HG03565 (cell line): ENCODE data around the gene RNF169.

Source experiments
- ATAC-seq: cut with Tn5 transposase; IDR thresholded peaks from one replicate; pipeline ENCODE4 v1.9.1; 2021; ENCODE audit warnings: mild to moderate bottlenecking, moderate library complexity; ENCODE audit not compliant: unreplicated experiment

RNF169 gene, protein sequence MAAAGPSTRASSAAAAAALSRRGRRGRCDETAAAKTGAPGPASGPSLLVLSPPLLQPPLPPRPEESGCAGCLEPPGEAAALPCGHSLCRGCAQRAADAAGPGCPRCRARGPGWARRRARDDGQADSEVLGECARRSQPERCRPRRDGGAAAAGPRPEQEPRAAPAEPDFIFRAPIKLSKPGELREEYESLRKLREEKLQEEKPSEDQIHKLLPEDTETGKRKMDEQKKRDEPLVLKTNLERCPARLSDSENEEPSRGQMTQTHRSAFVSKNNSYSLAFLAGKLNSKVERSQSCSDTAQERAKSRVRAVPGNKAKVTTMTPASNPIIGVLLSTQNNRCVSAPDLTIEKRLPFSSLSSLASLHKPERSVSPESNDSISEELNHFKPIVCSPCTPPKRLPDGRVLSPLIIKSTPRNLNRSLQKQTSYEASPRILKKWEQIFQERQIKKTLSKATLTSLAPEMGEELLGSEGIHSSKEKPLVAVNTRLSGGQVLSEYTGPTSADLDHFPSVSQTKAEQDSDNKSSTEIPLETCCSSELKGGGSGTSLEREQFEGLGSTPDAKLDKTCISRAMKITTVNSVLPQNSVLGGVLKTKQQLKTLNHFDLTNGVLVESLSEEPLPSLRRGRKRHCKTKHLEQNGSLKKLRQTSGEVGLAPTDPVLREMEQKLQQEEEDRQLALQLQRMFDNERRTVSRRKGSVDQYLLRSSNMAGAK

DNA sequence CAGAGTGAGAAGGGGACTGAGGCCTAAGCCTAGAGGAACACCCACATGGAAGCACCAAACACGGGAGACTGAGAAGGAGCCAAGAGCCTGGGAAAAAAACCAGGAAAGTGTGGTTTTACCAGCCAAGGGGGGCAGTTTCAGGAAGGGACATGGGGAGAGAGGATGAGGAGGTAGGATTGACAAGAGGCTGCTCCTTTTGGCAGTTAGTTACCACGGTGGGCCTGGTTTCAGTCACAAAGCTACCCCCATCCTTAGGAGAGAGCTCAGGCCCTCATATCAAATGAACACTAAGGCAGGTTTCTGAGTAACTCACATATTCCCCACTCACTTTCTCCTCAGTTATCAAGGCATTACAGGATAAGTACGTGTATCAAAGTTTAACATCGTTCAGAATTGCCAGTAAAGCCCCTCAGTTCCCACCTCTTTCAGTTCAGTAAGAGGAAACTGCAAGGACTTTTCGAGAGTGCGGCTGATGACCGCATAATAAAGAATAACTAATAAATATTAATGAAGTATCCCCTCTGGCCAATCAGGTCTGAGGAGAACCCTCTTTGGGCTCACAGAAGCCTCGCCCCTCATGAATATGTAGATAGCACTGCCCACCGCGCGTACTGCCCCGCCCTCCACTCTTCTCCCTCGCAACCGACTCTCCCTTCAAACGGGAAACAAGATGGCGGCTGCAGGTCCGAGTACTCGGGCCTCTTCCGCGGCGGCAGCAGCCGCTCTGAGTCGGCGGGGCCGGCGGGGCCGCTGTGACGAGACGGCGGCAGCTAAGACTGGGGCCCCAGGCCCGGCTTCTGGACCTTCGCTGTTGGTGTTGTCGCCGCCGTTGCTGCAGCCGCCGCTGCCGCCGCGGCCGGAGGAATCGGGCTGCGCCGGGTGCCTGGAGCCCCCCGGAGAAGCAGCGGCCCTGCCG is at the start of gene RNF169:
Gene RNF169, plus strand, starts transcription at position 639 of the 916 bp plus-strand sequence. Its CDS starts 32 bp downstream, at position 671.
- peak; percentile 88 for ATAC-seq

DNA sequence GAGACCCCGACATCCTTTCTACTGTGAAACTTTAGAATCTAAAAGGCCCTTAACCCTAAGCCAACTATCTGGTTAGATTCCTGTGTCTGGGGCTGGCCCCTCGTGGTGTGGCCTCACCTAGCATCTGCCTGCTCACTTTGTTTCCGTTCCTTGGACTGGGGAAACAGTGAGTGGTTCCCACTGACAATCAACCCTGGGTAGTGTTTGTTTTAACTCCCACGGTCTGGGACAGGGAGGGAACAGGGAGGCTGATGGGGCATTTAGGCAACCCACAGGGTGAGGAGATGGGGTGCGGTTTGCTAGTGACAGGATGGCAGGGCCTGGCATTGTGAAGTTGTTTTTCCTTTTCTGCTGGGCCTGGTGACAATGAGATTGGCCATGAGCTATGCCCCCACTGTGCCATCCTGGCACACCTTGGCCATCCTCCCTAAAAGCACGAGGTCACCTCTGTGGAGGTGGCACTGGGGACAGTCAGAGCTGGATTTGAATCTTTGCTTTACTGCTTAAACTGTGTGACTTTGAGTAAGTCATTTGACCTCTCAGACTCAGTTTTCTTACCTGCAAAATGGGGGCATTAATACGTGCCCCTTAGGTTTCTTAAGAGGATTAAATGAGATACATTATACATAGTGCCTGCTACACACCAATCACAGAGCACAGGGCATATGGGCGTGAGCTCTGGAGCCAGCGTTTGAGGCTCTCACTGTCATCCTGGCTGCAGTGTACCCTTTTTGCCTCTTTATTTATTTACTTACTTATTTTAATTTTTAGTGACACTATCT is 48.8 kb upstream of the RNF169 start:
- ATAC-seq: no peak

DNA sequence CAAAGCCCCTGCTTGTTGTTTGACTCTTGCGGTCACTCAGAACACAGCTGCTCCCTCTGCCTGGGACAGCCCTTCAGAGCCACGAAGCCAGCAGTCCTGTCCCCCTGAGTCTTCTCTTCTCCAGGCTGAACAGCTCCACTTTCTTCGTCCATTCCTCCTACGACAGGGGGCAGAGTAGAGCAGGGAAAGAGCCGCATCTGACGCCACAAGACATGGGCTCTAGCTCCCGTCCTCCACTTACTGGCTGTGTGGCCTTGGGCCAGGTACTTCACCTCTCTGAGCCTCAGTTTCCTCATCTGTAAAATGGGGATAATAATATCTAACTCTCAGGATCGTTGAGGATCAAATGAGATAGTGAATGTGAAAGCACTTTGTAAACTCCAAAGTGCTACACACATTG is 47.3 kb upstream of the RNF169 start:
- ATAC-seq: no peak

DNA sequence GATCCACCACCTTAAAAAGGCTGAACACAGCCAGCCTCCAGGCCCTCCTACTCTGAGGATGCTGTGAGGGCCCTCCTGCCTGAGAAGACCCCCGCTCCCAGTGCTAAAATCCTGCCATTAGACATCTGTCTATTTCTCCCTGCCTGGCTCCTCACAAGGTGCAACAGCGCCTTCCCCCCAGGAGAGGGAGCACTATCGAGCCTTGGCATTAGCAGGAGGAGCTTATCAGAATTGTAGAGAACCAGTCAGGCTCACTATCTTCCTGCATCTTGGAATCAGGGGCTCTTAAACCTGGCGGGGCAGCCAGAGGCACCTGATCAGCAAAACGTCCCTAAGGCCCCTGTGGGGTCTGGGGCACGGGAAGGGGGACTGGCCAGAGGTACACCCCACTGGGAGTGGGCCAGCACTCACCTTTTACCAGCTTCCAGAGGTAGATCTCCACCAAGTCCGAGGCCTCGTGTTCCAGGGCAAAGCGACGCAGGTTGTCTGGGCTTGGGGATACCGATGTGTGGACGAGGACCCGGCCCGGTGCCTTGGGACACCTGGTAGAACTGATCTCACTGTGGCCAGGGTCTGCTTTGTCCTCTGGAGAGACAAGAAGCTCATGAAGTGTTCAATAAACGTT is 46.2 kb upstream of the RNF169 start:
- ATAC-seq: no peak

DNA sequence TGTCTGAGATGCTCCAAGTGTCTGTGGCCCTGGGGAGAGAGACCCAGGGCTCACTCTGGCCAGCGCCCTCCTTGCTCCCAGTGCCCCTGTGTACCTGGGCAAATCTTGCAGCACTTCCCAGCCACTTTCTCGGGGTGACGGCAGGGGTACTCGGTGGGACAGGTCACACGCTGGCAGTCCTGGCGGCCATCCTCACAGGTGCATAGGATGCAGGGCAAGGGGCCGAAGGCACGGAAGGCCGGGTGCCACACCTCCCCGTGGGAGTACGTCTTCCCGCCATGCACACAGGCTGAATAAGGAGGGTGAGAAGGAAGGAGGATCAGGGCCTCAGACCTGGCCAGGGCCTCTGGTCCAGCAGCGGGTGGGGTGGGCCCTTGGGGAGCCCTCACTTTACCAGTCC is 45.4 kb upstream of the RNF169 start:
- ATAC-seq: no peak

DNA sequence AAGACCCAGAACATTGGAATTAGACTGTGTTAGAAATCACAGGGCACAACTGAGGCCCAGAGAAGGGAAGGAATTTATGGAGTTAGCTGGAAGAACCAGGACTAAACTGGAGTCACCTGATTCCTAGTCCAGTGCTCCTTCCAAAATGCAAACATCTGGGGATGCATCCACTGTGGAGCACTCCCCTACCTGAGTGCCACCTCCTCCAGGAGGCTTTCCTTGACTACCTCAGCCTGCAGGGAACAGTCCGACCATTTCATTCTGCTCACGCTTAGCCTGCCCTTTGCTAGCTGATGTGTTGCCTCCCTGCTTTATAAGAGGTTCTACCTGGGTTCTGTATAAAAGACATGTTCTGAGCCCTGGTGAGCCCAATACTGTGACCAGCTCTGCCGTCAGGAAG is 41.5 kb upstream of the RNF169 start:
- no peak for ATAC-seq

DNA sequence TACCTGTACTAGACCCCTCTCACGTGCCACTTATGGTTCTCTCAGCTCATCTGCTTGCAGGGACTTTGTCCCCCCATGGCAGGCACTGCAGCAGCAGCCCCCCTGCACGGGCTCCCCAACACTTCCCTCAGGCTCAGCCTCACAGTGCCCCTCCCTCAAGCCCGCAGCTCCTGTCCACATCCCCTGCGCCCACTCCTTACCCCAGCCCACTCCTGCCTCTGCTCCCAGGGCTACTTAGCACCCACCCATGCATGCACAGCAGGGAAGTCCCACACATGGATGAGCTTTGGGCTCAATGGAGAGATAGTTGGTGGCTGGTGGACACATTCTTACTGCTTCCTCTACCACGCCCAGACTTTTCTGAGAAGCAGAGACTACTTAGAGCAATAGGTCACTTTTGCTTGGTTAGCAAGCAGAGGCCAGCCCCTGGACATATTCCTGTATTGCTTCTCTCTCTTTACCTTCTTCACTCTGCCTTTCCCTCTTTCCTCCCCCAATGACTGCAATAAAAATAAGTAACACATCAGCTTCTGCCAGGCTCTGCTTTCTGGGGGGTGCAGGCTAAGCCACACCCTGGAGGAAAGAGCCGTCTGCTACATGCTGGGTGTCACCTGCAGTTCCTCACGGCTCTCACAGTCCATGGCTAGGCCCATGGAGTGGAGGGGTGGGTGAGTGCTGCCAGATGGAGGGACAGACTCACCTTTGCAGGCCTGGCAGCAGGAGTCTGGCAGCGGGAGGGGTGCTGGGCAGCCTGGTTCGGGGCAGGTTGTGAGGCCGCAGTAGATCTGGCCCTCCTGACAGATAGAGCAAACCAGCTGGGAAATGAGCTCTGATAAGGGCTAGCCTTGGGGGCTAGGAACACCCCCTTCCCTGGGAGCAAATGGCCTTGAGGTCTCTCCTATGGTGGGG is 40.8 kb upstream of the RNF169 start:
- ATAC-seq: no peak

DNA sequence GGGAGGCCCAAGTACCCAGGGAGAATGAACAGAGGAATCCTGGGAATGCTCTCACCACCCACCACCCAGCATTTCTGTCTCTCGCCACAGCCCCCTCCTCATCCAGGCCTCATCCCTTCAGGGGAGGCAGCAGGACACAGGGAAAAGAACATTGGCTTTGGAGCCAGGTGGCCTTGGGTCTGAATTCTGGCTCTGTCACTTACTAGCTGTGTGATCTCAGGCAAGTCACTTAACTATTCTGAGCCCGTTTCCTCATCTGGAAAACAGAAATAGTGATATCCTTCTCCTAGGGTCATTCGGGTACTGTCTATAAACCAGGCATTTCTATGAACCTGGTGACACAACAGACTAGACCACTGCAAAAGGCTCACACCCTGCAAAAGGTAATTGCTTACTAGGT is 39.5 kb upstream of the RNF169 start:
- no peak for ATAC-seq

DNA sequence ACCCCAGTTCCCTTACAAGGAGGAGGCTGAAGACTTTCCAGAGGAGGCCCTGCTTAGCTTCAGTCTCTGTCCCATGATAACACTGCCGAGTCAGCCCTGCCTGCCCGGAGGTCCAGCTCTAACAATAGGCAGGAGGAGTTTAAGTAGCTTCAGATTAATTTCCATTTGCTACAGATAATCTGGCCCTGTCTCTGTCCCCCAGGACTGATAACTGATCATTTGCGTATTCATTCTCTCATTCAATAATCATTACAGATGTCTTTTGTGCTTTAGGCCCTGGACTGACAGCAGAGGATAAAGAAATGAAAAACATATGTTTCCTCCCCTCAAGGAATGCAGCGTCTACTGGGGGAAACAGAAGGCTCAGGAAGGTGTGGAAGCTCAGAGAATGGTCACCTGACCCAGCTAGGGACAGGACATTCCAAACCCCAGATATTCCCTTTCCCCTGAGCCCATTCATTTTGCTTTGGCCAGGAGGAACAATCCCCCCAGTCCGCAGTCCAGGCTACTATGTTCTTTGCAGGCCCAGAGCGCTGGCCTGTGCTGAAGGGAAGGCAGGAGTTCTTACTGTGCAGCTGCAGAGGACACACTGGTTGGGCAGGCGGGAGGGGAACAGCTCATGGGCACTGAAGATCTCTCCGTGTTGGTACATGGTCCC is 38.2 kb upstream of the RNF169 start:
- no peak for ATAC-seq

DNA sequence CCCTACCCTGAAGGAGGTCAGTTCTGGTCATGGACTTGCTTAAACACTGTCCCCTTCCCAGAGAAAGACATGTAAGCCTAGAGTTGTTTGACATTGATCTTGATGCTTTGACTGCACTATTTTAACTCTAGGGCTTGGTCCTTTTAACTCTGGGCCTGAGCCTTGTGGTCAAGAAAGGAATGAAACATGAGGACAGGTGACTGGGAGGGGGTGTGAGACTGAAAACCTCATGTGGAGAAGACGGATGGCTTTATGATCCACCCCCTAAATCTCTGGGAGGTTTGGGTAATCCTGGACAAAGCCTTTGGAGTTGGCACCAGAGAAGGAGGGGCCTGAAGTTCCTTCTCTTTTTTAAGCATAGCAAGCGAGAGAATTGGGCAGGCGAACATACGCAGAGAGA is 35.0 kb upstream of the RNF169 start:
- no peak for ATAC-seq

DNA sequence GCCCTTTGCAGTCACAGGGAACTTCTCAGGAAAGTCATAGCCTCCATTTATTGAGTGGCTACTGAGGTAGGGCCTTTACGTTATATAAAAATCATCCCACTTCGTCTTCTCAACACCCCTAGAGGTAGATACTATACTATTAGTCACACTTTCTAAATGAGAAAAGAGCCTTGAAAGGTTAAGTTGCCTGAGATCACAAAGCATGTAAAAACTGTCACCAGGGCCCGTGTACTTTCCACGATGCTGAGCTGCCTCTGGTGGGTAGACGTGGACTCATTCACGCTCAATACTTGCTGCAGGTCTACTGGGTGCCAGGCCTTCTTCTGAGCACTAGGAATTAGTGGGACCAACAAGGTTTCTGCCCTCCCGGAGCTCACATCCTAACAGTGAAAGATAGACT is 33.7 kb upstream of the RNF169 start:
- ATAC-seq: no peak

DNA sequence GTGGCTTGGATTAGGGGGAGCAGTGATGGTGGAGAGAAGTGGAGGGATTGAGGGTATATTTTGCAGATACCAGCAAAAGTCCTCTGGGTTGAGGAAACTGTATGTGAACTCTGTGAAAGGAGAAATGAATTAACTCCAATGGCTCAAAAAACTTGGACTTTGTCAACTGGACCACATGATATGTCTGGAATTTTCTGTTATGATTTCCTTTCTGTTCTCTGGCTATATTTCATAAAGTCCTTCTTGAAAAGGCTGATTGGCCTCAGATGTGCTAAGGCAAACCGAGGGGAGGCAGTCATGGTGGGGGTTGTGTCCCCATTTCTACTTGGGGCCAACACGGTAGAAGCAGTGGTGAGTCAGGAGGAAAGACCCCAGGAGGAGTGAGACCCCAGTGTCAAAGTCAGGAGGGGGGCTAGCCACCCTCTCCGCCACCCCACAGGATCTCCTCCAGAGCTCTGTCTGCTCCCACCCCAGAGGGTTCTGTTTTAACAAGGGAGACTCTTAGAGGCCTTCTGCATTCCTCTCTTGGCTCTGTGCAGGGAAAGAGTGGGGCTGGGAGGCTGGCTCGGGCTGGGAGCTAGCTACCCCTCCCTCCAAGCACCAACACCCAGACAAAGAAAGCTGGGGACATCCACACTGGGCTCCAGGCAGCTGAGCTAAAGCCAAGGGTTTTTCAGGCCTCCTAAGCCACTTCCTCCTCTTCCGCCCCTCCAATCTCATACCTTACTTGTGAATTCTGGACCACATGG is 31.3 kb upstream of the RNF169 start:
- ATAC-seq: no peak

DNA sequence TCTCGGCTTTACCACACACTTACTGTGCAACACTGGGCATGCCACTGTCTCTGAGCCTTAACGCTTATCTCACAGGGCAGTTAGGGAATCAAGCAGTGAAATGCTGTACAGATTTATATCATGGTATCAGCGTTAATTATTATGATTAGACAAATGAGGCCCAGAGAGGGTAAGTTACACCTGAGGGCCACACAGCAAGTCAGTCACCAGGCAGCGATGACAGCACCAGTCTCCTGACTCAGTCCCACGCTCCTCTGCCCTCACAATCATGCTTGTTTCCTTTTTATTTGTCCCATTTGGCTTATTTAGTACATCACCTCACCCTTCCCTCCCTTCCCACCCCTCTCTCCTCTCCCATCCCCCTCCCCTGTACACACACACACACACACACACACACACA is 29.6 kb upstream of the RNF169 start:
- ATAC-seq: no peak

DNA sequence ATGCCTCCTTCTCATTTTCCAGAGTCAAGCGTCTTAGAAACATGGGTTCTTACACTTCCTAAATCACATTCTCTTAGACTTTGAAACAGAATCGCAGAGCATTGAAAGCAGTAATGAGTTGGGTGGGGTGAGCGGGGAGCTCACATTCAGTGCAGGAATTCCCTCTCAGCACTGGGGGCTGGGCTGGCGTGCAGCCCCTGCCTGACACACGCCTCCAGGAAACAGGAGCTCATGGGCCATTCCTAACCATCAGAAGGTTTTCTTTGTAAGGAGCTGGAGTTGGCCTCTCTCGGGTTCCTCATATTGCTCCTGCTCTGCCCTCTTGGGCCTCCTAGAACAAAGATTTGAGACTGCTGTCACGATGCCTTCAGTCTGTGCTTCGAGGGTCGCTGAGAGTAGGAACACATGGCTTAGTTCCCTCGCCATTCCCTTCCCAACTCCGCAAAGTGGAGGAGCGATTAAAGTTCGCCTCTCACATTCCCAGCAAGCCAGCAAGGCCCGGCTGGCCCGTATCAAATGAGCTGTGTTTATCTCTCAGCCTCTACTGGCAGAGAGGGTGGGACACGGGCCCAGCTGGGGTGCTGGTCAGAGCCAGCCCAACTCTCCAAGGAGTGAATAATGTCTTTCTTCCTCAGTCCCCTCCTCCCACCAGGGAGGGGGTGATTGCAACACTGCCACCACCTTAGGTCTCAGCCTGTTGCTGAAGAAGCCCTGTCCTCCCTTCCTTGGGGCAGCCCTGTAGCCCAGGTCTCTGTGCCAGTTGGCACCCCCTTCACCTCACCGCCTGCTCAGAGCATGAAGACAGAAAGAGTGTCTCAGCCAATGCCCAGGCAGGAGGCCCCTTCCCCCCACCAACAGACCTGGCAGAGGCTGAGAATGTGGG is 27.8 kb upstream of the RNF169 start:
- no peak for ATAC-seq

DNA sequence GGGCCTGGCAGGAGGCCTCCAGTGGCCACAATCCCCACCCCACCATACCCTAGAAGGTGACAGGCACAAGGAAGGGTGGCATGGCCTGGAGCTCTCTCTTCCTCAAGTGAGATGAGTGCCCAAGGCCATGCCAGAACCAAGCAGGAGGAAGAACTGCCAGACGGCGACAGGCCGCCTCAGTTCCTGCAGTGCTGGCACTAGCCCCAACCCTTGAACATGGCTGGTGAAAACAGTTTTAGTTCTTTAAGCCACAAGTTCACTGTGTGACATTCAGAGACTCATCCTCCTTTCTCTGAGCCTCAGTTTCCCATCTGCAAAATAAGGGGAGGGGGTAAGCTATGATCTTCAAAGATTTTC is 27.2 kb upstream of the RNF169 start:
- ATAC-seq: no peak

DNA sequence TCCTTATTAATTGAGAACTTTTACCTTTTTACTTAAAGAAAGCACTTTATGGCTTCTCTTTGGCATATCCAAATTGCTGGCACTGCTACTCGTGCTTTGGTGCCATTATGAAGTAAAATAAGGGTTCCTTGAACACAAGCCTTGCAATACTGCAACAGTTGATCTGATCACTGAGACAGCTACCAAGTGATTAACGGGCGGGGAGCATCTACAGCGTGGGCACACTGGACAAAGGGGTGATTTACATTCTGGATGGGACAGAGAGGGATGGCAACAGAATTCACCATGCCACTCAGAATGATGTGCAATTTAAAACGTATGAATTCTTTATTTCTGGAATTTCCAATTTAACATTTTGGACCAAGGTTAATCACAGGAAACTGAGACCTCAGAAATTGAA is 25.1 kb upstream of the RNF169 start:
- ATAC-seq: no peak

DNA sequence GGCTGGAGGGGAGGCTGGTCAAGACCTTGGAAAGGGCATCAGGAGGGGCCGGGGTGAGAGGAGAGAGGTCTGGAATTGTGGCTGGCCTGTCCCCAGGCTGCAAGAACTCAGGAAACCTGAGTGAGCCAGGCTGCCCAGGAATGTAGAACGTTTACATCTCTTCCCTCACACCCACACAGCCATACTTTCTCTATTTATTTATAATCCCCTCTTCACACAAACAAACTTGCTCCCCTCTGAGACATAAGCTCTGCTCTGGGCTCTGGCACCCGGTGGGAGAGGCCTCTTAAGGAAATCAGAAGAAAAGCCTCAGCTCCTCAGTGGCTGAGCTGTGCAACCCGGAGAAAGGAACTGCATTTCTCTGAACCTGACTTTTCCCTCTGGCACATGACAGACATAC is 22.9 kb upstream of the RNF169 start:
- ATAC-seq: no peak
